Keratinocyte (primary cell): ENCODE results near the gene TCF23. TPM values are rescaled to one million over a fixed set of nuclear protein-coding genes. Genes with fewer than 3 reads are reported as not detected.

Experiments
- DNase-seq: peaks from one replicate; pipeline ENCODE4 v3.0.0-alpha.2; 2011; ENCODE audit warnings: low read depth, missing footprints, low spot score
- FAIRE-seq: peaks from 2 replicates; lab custom pipeline; 2011; peaks lifted over from hg19 to GRCh38; lab: Jason Lieb, UNC
- H2AFZ ChIP-seq: 2 replicates; pipeline ENCODE4 v1.6.0; 2012; ENCODE audit warnings: low read length, control low read depth, inconsistent platforms; ENCODE audit not compliant: control insufficient read depth
- H3K27ac ChIP-seq: 2 replicates; pipeline ENCODE4 v1.5.1; 2011; ENCODE audit warnings: low read length; ENCODE audit not compliant: control insufficient read depth, insufficient read depth
- H3K27me3 ChIP-seq: 3 replicates; pipeline ENCODE4 v1.6.0; 2011; ENCODE audit warnings: low read length; ENCODE audit not compliant: control insufficient read depth, insufficient read depth; ENCODE audit errors: extremely low read depth
- H3K36me3 ChIP-seq, 2 experiments: 2 replicates in 1 of 2; 3 replicates in 1 of 2; pipeline ENCODE4 v1.5.1; 2011; ENCODE audit warnings: low read length in 2 of 2, mild to moderate bottlenecking in 1 of 2; ENCODE audit not compliant: control insufficient read depth in 2 of 2, insufficient read depth in 2 of 2; ENCODE audit errors: extremely low read depth in 1 of 2
- H3K4me1 ChIP-seq: 3 replicates; pipeline ENCODE4 v1.5.1; 2011; ENCODE audit warnings: low read length; ENCODE audit not compliant: control insufficient read depth, insufficient read depth; ENCODE audit errors: extremely low read depth
- H3K4me2 ChIP-seq: 3 replicates; pipeline ENCODE4 v1.6.0; 2011; ENCODE audit warnings: low read depth, low read length; ENCODE audit not compliant: control insufficient read depth, insufficient read depth; ENCODE audit errors: extremely low read depth
- H3K4me3 ChIP-seq, 3 experiments: fragments of 200-600 bp in 1 of 3; sonication (generic) in 1 of 3; 2 replicates in 2 of 3; 3 replicates in 1 of 3; pipeline ENCODE4 v1.5.1; 2011 to 2016; ENCODE audit warnings: low read length in 3 of 3, mild to moderate bottlenecking in 3 of 3, control low read depth in 2 of 3, inconsistent platforms in 1 of 3, low read depth in 1 of 3, mixed read lengths in 1 of 3, mixed run types in 1 of 3, moderate library complexity in 1 of 3; ENCODE audit not compliant: control insufficient read depth in 2 of 3, insufficient read depth in 2 of 3; ENCODE audit errors: extremely low read depth in 1 of 3
- H3K79me2 ChIP-seq: 2 replicates; pipeline ENCODE4 v1.6.0; 2012; ENCODE audit warnings: low read length; ENCODE audit not compliant: control insufficient read depth, insufficient read depth
- H3K9ac ChIP-seq: 3 replicates; pipeline ENCODE4 v1.6.0; 2011; ENCODE audit warnings: low read length; ENCODE audit not compliant: control insufficient read depth, insufficient read depth; ENCODE audit errors: extremely low read depth
- H3K9me1 ChIP-seq: 3 replicates; pipeline ENCODE4 v1.6.0; 2011; ENCODE audit warnings: low read length; ENCODE audit not compliant: control insufficient read depth, insufficient read depth; ENCODE audit errors: extremely low read depth
- H3K9me3 ChIP-seq: 2 replicates; pipeline ENCODE4 v1.5.1; 2012; ENCODE audit warnings: low read depth, low read length; ENCODE audit not compliant: control insufficient read depth
- H4K20me1 ChIP-seq: 3 replicates; pipeline ENCODE4 v1.6.0; 2011; ENCODE audit warnings: low read length; ENCODE audit not compliant: control insufficient read depth, insufficient read depth; ENCODE audit errors: extremely low read depth
- EZH2 ChIP-seq: IDR thresholded peaks from one replicate; pipeline ENCODE4 v1.6.1; 2012; ENCODE audit warnings: inconsistent platforms, mild to moderate bottlenecking, low read length, moderate library complexity
- dilution Hi-C: fragments of 300-500 bp; cut with MboI; formaldehyde crosslinking; loops from one replicate; pipeline ENCODE4 v1.7.0; 2020; ENCODE audit warnings: low sequenced_read_pairs; ENCODE audit not compliant: extremely low pct_ligation_motif_present
- polyA plus RNA-seq, 5 experiments: library from polyadenylated mRNA; depleted of rRNA in 3 of 5; stranded (reverse) in 3 of 5; stranded (forward) in 1 of 5; unstranded in 1 of 5; fragments of >200 nt; gene quantifications; 1 replicate in 1 of 5; 2 replicates in 3 of 5; 3 replicates in 1 of 5; pipeline versions ENCODE4 v1.2.1 to v1.2.3, GENCODE V29; 2011 to 2012; ENCODE audit warnings: missing spikeins in 2 of 5, low read depth in 1 of 5, low replicate concordance in 1 of 5
- TF ChIP-seq, protein P1 (sequence below), 3 experiments: IDR thresholded peaks in 1 of 3; conservative IDR thresholded peaks in 1 of 3; optimal IDR thresholded peaks in 1 of 3; 2 replicates in 2 of 3; 3 replicates in 1 of 3; pipeline versions ENCODE3 to v1.5.1; 2011; ENCODE audit warnings: low read length in 3 of 3, mild to moderate bottlenecking in 3 of 3, moderate library complexity in 2 of 3, control low read depth in 1 of 3, inconsistent platforms in 1 of 3; ENCODE audit not compliant: insufficient read depth in 2 of 3; ENCODE audit errors: extremely low read depth in 1 of 3

Gene TCF23
- polyA plus RNA-seq, 1 donor (not counting 4 experiments of a cell fraction or from before 2014, with no cell fraction given): not detected

DNA sequence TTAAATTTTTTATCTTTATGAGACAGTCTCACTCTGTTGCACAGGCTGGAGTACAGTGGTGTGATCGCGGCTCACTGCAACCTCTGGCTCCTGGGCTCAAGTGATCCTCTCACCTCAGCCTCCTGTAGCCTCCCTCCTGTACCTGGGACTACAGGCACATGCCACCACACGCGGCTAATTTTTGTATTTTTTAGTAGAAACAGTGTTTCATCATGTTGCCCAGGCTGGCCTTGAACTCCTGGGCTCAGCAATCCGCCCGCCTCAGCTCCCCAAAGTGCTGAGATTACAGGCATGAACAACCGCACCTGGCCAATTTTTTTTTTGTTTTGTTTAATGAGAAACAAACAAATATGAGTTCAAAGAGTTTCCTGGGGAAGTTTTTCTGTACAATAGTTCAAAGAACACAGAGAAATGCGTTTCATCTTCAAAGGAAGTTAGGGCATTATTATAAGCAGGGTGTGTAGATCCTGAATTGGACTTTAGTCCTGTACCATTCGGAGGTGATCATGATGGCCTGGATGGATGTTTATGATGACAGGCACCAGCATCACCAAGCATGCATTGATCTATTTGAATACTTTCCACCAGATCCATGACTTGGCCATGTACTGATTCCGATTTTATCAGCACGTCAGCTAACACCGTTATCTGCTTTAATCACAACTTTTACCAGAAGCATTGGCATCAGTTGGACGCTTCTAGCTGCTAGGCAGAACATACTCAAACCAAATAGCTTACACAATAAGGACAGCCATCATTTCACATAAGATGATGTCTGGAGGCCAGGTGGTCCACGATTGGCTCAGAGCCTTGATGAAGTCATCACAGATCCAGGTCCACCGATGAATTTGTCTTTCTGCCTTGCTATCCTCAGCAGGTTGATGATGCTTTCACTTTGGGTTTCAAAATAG is 28.9 kb downstream of the TCF23 start:
- H3K9me3 ChIP-seq: no peaks in the 10 kb centered on the region
- no peak overlapping the region for H2AFZ ChIP-seq
- dilution Hi-C loops: no loop called here
- H4K20me1 ChIP-seq: no peaks in the 10 kb centered on the region
- H3K27me3 ChIP-seq: peaks cover 10% of the 10 kb centered on the region
- H3K4me1 ChIP-seq: no peaks in the 10 kb centered on the region
- no peak overlapping the region for H3K9ac ChIP-seq
- no peaks in the 10 kb centered on the region for H3K36me3 ChIP-seq
- FAIRE-seq (no peak), DNase-seq (no peak)
- no peak overlapping the region for H3K4me2 ChIP-seq
- no peak overlapping the region for H3K27ac ChIP-seq
- no peaks in the 10 kb centered on the region for H3K9me1 ChIP-seq
- H3K79me2 ChIP-seq: no peaks in the 10 kb centered on the region
- TF ChIP-seq, protein P1, sequence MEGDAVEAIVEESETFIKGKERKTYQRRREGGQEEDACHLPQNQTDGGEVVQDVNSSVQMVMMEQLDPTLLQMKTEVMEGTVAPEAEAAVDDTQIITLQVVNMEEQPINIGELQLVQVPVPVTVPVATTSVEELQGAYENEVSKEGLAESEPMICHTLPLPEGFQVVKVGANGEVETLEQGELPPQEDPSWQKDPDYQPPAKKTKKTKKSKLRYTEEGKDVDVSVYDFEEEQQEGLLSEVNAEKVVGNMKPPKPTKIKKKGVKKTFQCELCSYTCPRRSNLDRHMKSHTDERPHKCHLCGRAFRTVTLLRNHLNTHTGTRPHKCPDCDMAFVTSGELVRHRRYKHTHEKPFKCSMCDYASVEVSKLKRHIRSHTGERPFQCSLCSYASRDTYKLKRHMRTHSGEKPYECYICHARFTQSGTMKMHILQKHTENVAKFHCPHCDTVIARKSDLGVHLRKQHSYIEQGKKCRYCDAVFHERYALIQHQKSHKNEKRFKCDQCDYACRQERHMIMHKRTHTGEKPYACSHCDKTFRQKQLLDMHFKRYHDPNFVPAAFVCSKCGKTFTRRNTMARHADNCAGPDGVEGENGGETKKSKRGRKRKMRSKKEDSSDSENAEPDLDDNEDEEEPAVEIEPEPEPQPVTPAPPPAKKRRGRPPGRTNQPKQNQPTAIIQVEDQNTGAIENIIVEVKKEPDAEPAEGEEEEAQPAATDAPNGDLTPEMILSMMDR (optimal IDR thresholded peaks at IDR 0.05 in 1 of 3, IDR thresholded peaks at IDR 0.05 in 1 of 3, conservative IDR thresholded peaks at IDR 0.05 in 1 of 3; ENCODE audit: extremely low read depth in 1 of 3, insufficient read depth in 2 of 3, low read length in 3 of 3): no peak
- no peak for TF ChIP-seq EZH2
- no peak overlapping the region for H3K4me3 ChIP-seq

DNA sequence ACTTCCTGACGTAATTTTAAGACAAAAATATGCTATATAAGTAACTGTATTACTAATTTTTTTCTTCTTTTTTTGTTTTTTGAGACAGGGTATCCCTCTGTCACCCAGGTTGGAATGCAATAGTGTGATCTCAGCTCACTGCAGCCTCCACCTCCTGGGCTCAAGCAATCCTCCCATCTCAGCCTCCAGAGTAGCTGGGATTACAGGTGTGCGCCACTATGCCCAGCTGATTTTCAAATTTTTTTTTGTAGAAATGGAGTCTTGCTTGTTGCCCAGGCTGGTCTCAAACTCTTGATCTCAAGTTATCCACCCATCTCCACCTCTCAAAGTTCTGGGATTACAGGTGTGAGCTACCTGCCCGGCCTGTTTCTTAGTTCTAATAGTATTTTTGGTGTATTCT is 29.7 kb downstream of the TCF23 start:
- no peak overlapping the region for H3K4me3 ChIP-seq
- H3K36me3 ChIP-seq: no peaks in the 10 kb centered on the region
- H3K4me2 ChIP-seq: no peak overlapping the region
- no peak overlapping the region for H3K27ac ChIP-seq
- TF ChIP-seq EZH2: no peak
- TF ChIP-seq, protein P1 (optimal IDR thresholded peaks at IDR 0.05 in 1 of 3, IDR thresholded peaks at IDR 0.05 in 1 of 3, conservative IDR thresholded peaks at IDR 0.05 in 1 of 3; ENCODE audit: extremely low read depth in 1 of 3, insufficient read depth in 2 of 3, low read length in 3 of 3): no peak
- no peaks in the 10 kb centered on the region for H3K79me2 ChIP-seq
- H3K9me3 ChIP-seq: no peaks in the 10 kb centered on the region
- no peaks in the 10 kb centered on the region for H4K20me1 ChIP-seq
- H3K4me1 ChIP-seq: no peaks in the 10 kb centered on the region
- no peak overlapping the region for H2AFZ ChIP-seq
- peaks cover 7% of the 10 kb centered on the region for H3K27me3 ChIP-seq
- dilution Hi-C loops: no loop called here
- no peak for FAIRE-seq
- H3K9me1 ChIP-seq: no peaks in the 10 kb centered on the region
- no peak for DNase-seq
- no peak overlapping the region for H3K9ac ChIP-seq
